GM19468 (cell line): ENCODE data around the gene URB1.

Experiments
- ATAC-seq: cut with Tn5 transposase; IDR thresholded peaks from one replicate; pipeline ENCODE4 v1.9.1; 2021; ENCODE audit warnings: mild to moderate bottlenecking, moderate library complexity, moderate number of reproducible peaks; ENCODE audit not compliant: unreplicated experiment; ENCODE audit errors: extremely low read depth

Gene URB1

DNA sequence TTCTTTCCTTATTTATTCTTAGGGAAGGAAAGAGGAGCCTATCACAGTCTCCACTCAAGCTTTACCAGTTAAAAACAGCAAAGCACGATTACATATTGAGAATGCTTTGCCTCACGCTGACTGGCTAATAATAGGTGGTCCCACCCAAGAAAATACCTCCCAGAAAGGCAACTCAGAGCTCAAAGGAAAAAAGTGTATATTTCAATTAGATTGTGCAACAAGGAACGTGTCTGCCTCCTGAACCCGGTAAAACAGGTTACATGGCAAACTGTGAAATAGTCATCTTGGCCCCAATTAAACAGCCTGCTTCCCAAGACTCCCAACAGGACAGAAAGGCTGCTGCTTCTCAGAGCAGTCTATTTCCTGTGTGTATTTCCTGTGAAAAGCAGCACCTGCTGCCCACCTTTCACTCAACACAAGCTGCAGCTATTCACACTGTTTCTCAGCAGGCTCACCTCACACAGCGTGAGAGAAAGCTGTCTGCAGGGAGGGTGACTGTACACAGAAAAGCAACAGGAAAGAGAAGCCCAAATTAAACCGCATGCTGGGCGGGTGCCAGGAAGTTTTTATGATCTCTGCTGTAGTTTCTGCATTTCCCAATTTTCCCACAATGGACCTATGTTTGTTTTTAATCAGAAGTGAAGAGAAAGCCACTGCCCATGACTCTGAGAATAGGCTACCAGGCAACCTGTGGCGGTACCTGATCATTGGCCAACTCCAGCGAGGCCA, 44.0 kb downstream of the URB1 start:
- ATAC-seq, result no peak

DNA sequence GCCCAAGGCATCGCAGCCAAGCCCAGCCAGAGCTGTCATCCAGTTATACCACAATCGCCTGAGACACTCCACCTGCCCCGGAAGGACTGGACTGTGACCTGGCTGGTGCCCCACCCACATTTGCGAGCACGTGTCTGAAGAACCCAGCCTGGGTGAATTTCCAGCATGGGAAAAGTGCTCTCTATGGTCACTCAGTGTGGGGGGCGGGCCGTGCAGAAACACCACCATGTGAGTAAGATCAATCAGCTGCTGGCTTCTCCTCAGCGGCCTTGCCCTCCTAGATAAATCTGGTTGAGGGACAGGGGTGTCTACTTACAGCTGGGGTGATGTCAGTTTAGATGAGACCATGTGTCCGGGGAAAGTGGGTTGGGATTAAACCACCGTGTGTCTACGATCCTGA, 44.8 kb downstream of the URB1 start:
- no peak for ATAC-seq

DNA sequence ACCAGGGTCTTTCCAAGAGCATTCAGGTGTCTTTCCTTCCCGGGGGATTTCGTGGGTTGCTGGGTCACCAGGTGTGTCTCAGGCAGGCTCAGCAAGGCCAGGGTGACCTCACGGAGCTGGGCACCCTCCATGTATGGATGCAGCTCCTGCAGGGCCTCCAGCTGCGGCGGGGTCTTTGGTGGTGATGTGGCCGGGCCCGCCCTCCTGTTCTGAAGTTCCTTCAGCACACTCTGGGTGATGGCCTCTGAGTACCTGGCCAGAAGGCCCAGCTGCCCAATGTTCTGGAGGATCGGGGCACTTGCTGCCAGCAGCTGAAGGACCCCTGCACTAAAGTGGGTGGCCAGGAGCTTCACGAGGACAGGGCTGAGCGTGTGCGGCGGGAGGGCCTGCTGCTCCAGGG, 45.5 kb downstream of the URB1 start:
- ATAC-seq, result no peak

- ATAC-seq, result no peak
Observed at GRCh38 chr21:32346951-32347350, 45.9 kb downstream of the URB1 start.

DNA sequence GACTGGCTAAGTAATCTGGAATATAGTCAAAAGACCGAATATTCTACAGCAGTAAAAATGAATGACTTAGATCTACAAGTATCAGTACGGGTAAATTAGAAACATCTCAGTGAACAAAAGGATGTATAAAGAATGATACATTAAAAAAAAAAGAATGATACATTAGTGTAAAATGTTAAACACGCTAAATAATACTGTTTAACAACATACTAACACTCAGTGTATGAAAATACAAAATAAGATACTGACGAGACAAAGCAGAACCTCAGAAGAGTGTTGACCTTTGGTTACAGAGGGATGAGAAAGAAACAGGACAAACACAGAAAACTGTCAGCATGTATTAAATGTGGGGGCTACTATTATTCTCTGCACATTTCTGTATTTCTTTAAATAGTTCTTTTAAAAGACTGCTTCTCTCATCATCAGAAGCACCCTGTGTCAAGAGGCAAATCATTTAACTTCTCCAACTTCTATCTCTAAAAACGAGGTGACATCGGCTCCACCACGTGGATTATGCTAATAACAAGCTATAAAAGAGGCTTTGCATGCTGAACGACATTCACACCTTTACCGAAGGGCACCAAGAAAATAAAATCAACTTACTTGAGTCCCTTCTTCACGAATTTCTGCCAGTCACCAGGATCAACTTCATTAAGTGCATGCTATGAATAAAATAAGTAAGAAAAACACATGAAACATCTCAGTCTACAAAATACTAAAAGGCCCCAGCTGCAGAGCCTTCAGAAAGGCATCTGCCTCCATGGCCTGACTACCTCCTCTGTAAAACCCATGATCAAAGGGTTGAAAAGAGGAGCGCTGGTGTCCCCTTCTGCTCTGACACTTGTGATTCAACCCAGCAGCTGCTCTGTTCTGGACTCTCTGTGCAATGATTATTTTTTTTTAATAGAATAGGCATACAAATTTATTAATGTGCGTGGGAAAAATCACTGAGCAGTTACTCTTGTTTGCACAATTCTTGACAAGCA, 51.7 kb downstream of the URB1 start:
- ATAC-seq, result no peak

GRCh38 chr21:32338209-32338921, 54.4 kb downstream of the URB1 start:
- no peak for ATAC-seq

DNA sequence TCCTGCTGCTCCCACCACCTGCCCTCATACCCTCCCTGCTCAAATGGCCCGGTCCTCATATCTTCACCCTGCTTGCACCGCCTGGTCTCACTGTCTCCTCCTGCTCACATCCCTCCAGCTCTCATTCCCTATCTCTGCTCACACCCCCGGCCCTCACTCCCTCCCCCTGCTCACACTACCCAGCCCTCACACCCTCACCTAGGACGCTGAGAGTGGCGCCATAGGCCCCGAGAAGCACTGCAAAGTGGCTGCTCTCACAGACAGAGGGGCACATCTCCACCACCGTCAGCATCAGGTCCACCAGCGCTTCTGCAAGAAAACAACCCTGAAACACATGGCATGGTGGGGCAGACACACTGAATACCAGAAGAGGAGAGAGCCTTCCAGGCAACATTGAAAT, 55.6 kb downstream of the URB1 start:
- ATAC-seq, result no peak

DNA sequence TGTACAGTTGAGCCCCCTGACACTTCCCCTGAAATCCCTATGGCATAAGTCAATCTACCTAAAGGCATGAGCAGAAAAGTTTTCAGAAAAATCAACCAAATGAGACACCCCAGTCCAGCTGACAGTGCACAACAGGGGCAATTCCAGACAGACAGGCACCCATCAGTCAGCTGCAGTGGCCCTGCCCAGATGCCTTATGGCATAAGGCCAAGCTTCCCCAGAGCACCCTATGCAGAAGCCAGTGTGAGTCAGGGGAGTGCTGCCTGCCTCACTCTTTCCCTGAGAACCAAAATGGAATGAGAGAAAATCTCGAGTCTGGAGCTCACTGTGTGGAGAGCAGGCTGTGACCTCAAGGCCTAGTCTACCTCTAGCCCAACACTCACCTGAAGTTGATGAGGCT, 56.1 kb downstream of the URB1 start:
- no peak for ATAC-seq

DNA sequence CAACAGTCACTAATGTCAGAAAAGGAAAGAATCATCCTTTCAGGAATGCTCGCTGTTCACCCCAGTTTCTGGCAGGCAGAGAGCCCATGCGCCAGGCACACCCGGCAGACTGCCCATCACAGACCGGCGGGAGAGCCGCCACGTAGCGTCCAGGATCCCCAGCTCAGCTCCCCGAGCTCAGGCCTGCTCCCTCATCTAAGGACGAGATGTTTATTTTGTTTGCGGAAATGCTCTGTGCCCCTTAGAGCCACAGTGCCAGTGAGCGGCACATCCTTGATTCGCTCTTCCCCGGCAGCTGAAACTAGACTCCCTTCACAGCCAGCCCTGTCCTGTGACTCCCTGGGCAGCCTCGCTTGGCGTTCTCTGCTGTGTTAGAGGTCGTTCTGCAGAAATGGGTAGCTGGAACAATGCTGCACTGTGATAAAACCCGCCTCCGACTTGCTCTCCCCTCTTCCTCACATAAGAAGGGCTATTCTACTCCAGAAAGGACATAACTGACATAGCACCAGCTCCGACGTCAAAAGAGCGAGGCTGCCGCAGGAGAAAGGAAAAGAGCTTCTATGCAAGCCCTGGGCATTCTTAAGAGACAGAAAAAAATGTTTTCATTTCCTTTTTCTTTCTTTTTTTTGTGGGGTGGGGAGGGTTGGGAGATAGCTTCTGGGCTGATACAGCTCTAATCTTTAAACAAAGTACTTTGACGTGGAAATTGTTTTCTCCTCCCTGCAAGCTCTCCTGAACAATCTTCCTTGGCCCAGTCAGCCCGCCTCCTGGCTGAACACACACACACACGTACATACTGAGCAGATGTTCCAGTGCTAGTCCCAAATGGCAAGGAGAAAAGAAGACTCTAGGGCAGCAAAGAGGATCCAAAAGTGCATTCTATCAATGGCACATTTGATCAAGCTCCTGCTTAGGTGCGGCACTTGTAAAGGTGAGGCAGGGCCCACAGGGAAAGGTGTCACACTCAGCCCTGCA, 56.9 kb downstream of the URB1 start:
- ATAC-seq, result no peak

- ATAC-seq, result no peak
Observed at GRCh38 chr21:32334980-32335531, 57.8 kb downstream of the URB1 start.

- no peak for ATAC-seq
Observed at GRCh38 chr21:32333953-32334673, 58.7 kb downstream of the URB1 start.

DNA sequence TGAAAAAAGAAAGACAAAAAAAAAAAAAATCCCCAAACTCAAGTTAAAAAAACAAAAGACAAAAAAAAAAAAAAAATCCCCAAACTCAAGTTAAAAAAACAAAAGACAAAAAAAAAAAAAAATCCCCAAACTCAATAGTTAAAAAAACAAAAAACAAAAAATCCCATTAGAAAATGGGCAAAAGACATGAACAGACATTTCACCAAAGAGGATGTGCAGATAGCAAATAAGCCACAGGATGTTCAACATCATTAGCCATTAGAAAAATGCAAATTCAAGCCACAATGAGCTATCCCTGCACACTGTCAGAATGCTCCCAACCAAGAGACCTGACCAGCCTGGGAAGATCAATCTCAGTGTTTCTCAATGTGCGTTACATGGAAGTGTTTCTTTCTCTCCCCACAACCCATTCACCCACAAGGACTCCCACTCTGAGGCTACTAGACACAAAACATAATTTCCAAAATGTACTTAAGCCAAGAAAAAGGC, 60.3 kb downstream of the URB1 start:
- ATAC-seq, result no peak

DNA sequence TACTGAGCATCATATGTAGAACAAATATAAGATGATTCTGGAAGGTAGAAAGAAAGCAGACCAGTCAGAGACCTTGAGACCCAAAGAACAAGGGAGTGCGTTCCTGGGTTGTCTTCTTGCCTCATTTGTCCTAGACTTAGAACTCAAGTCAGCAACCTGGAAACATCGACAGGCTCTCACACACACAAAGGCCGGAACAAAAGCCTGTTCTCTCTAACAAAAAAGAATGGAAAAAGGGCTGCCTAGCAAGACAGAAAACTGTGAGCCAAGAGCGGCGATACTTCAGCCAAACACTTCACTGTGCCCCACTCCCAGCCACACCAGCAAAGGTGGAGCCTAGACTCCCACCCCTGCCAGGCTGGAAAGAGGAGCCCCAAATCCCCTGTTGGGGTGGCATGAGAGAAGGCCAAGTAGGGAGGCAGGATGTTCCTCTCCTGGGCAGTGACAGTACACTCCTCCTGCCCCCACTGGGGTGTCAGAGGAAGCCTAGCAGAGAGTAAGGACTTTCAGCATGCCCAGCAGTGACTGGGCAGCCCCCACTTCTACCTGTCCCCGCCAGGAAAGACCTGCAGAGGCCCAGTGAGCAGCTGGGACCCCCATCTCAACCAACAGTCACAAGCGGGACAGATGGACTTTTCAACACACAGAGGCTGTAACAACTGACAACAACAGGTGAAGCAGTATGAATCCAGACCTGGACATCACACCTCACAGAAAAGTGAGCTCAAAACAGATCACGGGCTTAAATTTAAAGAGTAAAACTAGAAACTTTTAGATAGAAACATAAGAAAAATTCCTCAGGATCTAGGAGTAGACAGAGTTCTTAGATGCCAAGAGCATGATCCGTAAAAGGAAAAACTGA, 61.1 kb downstream of the URB1 start:
- ATAC-seq, result no peak

DNA sequence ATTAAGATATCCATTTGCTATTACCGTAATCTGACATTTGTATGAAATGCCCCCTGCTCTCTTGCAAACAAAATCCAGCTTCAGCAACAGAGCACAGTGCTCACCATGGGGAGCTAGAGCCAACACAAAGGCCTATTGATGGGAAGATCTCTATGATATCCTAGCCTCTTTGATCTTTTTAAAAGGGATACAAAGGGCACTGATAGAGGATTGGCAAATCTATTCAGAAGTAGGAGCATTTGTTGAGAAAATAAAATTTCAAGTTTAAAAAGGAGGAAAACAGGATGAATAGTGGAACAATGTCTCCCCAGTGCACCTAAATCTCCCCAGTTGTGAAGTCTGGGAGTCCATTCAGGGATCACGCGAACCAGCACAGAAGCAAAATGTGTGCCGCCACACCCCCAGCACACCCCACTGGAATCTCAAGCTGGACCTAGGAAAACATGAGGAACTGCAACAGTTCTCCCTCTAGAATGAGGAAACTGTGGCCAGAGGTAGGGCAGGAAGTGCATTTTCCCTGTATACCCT, 62.0 kb downstream of the URB1 start:
- ATAC-seq, result no peak

DNA sequence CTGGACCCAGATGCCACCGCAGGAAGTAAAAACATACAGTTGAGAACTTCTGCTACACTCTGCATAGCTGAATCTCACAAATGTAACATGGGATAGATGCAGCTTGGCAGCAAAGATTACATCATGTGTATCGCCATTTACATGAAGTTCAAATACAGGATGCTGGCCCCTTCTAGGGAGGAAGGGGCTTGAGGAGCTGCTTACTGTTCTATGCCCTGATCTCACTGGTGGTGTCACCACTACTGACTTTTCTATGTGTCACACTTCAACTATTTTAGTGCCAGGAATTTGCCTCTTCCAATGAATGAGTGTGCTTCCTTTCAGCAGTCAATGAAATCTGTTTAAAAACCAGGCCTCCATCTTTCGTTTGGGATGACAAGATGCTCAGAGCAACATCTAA, 63.0 kb downstream of the URB1 start:
- no peak for ATAC-seq

- ATAC-seq, result no peak
Observed at GRCh38 chr21:32329331-32329730, 63.5 kb downstream of the URB1 start.

DNA sequence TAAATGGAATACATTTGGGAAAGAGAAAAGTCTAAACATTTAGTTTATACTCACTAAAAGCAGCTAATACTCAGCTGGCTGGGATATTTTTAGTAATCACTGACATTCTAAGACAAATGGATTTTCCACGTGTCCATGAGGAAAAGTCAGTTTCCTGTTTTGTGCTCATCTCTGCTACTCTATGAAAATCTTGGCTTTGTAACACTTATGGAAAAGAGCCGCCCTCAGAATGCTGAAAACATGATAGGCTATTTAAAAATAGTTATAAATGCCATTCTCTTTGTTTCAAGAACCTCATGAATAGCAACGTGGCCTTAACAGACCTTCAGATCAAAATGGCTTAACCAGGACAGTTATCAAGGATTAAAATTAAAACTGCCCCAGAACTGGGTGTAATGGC, 64.2 kb downstream of the URB1 start:
- ATAC-seq, result no peak
